ENCODE results near the gene TRAPPC11.

DNA sequence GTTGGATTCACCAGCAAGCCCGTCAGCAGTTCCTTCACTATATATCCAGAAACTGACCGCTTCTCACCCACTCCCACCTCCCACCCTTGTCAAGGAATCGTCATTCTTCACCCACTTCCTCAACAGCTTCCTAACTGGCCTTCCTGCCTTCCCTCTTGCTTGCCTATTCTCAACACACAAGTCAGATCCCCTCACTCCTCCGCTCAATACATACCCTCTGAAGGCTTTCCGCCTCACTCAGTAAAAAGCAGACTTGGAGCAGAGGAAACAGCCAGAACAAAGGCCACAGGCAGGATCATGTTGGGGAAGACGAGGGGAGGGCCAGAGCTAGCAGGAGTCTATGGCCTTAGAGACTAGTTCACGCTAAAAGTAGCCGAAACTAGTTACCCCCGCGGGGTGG is 23.8 kb upstream of the TRAPPC11 start:
- TF ChIP-seq MAX (IDR thresholded peaks at IDR 0.05) (no peak), TCF12 (IDR thresholded peaks at IDR 0.05; ENCODE audit: low read depth) (no peak), YY1 (IDR thresholded peaks at IDR 0.05; ENCODE audit: low read depth) (no peak), EP300 (IDR thresholded peaks at IDR 0.05; ENCODE audit: borderline replicate concordance) (no peak), RAD21 (IDR thresholded peaks at IDR 0.05; ENCODE audit: low read depth) (no peak), CREB1 (IDR thresholded peaks at IDR 0.05; ENCODE audit: low read depth) (no peak), CEBPB (IDR thresholded peaks at IDR 0.05) (no peak), EGR1 (IDR thresholded peaks at IDR 0.05) (no peak), NFIC (IDR thresholded peaks at IDR 0.05) (no peak), FOXM1 (IDR thresholded peaks at IDR 0.05; ENCODE audit: borderline replicate concordance, low read depth) (no peak)
- TF ChIP-seq, protein P1, sequence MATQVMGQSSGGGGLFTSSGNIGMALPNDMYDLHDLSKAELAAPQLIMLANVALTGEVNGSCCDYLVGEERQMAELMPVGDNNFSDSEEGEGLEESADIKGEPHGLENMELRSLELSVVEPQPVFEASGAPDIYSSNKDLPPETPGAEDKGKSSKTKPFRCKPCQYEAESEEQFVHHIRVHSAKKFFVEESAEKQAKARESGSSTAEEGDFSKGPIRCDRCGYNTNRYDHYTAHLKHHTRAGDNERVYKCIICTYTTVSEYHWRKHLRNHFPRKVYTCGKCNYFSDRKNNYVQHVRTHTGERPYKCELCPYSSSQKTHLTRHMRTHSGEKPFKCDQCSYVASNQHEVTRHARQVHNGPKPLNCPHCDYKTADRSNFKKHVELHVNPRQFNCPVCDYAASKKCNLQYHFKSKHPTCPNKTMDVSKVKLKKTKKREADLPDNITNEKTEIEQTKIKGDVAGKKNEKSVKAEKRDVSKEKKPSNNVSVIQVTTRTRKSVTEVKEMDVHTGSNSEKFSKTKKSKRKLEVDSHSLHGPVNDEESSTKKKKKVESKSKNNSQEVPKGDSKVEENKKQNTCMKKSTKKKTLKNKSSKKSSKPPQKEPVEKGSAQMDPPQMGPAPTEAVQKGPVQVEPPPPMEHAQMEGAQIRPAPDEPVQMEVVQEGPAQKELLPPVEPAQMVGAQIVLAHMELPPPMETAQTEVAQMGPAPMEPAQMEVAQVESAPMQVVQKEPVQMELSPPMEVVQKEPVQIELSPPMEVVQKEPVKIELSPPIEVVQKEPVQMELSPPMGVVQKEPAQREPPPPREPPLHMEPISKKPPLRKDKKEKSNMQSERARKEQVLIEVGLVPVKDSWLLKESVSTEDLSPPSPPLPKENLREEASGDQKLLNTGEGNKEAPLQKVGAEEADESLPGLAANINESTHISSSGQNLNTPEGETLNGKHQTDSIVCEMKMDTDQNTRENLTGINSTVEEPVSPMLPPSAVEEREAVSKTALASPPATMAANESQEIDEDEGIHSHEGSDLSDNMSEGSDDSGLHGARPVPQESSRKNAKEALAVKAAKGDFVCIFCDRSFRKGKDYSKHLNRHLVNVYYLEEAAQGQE (IDR thresholded peaks at IDR 0.05; ENCODE audit: low read depth): no peak
- TF ChIP-seq, protein P2, sequence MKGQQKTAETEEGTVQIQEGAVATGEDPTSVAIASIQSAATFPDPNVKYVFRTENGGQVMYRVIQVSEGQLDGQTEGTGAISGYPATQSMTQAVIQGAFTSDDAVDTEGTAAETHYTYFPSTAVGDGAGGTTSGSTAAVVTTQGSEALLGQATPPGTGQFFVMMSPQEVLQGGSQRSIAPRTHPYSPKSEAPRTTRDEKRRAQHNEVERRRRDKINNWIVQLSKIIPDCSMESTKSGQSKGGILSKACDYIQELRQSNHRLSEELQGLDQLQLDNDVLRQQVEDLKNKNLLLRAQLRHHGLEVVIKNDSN (IDR thresholded peaks at IDR 0.05): no peak
